Muscle layer of duodenum (tissue), 2 donors: ENCODE data around the gene ETV4.
A peak's percentile ranks its signal among the peaks of the same experiment; 100 is the strongest.
"Not testable (repeated sequence)": the region's sequence is repeated elsewhere in the genome, so short reads cannot be mapped to it uniquely, and the experiment has no call there.

Experiments
- H3K27ac ChIP-seq: one replicate; pipeline ENCODE4 v1.7.0; 2013; ENCODE audit warnings: mild to moderate bottlenecking, low read length
- H3K27me3 ChIP-seq: one replicate; pipeline ENCODE4 v1.7.0; 2013; ENCODE audit warnings: low read depth, mild to moderate bottlenecking, control low read depth, low read length
- H3K36me3 ChIP-seq, 2 donors: one replicate each; pipeline ENCODE4 v1.7.0; 2013; ENCODE audit warnings: low read length in 2 of 2, control low read depth in 1 of 2, mild to moderate bottlenecking in 1 of 2; ENCODE audit not compliant: insufficient read depth in 2 of 2, control insufficient read depth in 1 of 2
- H3K4me1 ChIP-seq, 2 donors: one replicate each; pipeline ENCODE4 v1.7.0; 2013; ENCODE audit warnings: low read length in 2 of 2, mild to moderate bottlenecking in 2 of 2, control low read depth in 1 of 2, moderate library complexity in 1 of 2; ENCODE audit not compliant: insufficient read depth in 2 of 2, control insufficient read depth in 1 of 2
- H3K4me3 ChIP-seq, 2 donors: one replicate each; pipeline ENCODE4 v1.7.0; 2013; ENCODE audit warnings: low read length in 2 of 2, low read depth in 1 of 2, mild to moderate bottlenecking in 1 of 2
- H3K9me3 ChIP-seq, 2 donors: one replicate each; pipeline ENCODE4 v1.7.0; 2013; ENCODE audit warnings: low read length in 2 of 2, control low read depth in 1 of 2, mild to moderate bottlenecking in 1 of 2; ENCODE audit not compliant: control insufficient read depth in 1 of 2
- donor health status: healthy.

ETV4 gene

DNA sequence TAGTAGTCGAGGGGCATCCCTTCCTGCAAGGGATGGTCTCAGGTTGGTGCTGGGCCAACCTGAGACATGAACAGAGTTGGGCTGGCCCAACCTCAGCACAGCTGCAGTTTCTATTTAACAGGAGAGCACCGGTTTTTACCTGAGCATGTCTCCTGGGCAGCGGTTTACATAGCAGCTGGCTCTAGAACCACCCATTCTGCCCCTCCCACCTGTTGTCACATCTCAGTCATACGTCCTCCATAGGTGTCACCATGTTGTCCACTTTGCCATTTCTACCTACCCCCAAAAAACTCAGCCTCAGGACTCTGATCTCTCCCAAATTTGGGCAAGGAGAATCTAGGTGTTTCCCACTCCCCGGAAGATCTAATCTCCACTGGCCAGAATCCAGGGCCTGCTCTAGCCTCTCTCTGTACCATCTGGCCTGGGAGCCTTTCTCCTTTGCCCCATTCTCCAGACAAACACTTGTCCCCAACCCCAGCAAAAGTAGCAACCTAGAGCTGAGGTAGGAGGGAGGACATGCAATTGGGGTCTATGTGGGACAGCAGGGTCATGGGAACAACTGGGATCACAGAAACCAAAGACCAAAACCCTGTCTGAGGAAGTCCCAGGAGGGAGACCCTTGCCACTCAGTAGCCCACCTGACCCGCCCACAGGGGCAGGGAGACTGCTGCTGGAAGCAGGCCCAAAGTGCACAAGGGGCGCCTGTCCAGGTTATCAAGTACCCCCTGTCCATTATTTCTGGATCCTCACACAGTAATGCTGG, 19.1 kb downstream of the ETV4 start:
- no peaks in the 10 kb centered on the region for H3K27me3 ChIP-seq
- H3K4me1 ChIP-seq = peaks cover 9 to 20% of the 10 kb centered on the region in 2 donors
- peaks cover 40 to 44% of the 10 kb centered on the region in 2 donors for H3K36me3 ChIP-seq
- H3K27ac ChIP-seq = no peak overlapping the region
- no peak overlapping the region for H3K4me3 ChIP-seq
- no peaks in the 10 kb centered on the region for H3K9me3 ChIP-seq

DNA sequence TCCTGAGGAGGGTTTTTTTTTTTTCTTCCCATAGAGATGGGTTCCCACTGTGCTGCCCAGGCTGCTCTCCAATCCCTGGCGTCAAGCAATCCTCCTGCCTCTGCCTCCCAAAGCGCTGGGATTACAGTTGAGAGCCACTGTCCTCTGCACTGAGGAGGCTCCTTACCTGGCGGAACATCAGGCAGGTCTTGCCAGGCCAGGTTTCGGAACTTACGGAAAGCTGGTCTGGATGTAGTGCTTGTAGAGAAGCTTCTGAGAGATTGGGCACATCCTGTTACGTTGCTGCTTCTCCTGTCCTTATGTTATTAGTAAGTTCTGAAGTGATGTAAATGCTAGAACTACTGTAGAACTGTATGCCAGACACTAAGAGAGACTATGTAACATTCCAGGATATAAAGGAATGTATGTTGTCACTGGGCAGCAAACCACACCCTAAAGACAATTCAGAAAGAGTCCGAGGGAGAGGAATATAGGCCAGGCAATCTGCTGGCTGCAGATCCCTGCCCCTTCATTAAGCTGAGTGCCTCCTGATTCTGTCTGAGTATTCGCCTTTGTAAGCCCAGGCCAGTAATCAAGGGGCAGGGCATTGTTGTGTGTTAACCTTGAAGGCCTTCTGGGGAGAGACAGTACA, 21.1 kb downstream of the ETV4 start:
- H3K4me1 ChIP-seq = peaks cover 0 to 9% of the 10 kb centered on the region in 2 donors
- no peak overlapping the region for H3K27ac ChIP-seq
- no peaks in the 10 kb centered on the region for H3K27me3 ChIP-seq
- no peaks in the 10 kb centered on the region for H3K9me3 ChIP-seq
- H3K36me3 ChIP-seq = peaks cover 59 to 64% of the 10 kb centered on the region in 2 donors
- no peak overlapping the region for H3K4me3 ChIP-seq

GRCh38 chr17:43521389-43521788, 24.8 kb downstream of the ETV4 start:
- Histone ChIP-seq H3K36me3 (peaks cover 79 to 87% of the 10 kb centered on the region in 2 donors), H3K4me1 (peaks cover 0 to 5% of the 10 kb centered on the region in 2 donors), H3K9me3 (no peaks in the 10 kb centered on the region), H3K27ac (no peak overlapping the region), H3K4me3 (no peak overlapping the region), H3K27me3 (no peaks in the 10 kb centered on the region)

- Histone ChIP-seq H3K4me1 (no peaks in the 10 kb centered on the region), H3K27ac (no peak overlapping the region), H3K4me3 (no peak overlapping the region), H3K9me3 (no peaks in the 10 kb centered on the region), H3K36me3 (peaks cover 64 to 73% of the 10 kb centered on the region in 2 donors), H3K27me3 (no peaks in the 10 kb centered on the region)
Measured at GRCh38 chr17:43517615-43518386, 28.3 kb downstream of the ETV4 start.

GRCh38 chr17:43517161-43517560, 29.0 kb downstream of the ETV4 start:
- H3K27ac ChIP-seq = no peak overlapping the region
- no peaks in the 10 kb centered on the region for H3K4me1 ChIP-seq
- H3K9me3 ChIP-seq = no peaks in the 10 kb centered on the region
- no peaks in the 10 kb centered on the region for H3K27me3 ChIP-seq
- peaks cover 68 to 73% of the 10 kb centered on the region in 2 donors for H3K36me3 ChIP-seq
- H3K4me3 ChIP-seq = no peak overlapping the region

DNA sequence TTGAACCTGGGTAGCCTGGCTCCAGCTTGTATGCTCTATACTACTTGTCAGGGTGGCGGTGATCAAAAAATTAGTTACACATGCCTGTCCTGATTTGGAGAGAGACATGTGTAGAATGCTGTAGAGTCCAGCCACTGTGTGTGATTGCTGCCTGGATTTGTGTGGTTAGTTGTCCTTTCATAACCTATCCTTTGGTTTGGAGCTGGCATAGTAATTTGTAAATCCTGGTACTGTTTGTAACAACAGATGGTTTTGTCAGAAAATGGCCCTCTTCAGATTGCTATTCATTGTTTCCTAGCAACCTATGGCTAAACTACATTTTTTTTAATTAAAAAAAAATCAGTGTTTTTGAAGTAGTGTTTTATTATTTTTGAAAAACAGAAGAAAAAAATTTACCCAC, 30.5 kb downstream of the ETV4 start:
- no peaks in the 10 kb centered on the region for H3K9me3 ChIP-seq
- H3K36me3 ChIP-seq = peaks cover 55 to 58% of the 10 kb centered on the region in 2 donors
- no peak overlapping the region for H3K4me3 ChIP-seq
- no peak overlapping the region for H3K27ac ChIP-seq
- H3K27me3 ChIP-seq = no peaks in the 10 kb centered on the region
- H3K4me1 ChIP-seq = no peaks in the 10 kb centered on the region

DNA sequence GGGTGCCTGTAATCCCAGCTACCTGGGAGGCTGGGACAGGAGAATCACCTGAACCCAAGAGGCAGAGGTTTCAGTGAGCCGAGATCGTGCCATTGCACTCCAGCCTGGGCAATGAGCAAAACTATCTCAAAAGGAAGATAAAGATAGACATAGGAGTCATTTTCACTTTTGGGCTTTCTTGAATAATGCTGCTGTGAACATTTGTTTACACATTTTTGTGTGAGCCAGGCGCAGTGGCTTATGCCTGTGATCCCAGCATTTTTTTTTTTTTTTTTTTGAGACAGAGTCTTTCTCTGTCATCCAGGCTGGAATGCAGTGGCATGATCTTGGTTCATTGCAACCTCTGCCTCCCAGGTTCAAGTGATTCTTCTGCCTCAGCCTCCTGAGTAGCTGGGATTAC, 34.9 kb downstream of the ETV4 start:
- H3K4me3 ChIP-seq, H3K27ac ChIP-seq, H3K4me1 ChIP-seq, H3K27me3 ChIP-seq, H3K9me3 ChIP-seq: not testable (repeated sequence)
- peaks cover 50 to 54% of the 10 kb centered on the region in 2 donors for H3K36me3 ChIP-seq

- H3K27ac ChIP-seq, H3K4me3 ChIP-seq, H3K4me1 ChIP-seq, H3K9me3 ChIP-seq, H3K27me3 ChIP-seq: not testable (repeated sequence)
- H3K36me3 ChIP-seq = peaks cover 49 to 66% of the 10 kb centered on the region in 2 donors
Measured at GRCh38 chr17:43509440-43509839, 36.7 kb downstream of the ETV4 start.

DNA sequence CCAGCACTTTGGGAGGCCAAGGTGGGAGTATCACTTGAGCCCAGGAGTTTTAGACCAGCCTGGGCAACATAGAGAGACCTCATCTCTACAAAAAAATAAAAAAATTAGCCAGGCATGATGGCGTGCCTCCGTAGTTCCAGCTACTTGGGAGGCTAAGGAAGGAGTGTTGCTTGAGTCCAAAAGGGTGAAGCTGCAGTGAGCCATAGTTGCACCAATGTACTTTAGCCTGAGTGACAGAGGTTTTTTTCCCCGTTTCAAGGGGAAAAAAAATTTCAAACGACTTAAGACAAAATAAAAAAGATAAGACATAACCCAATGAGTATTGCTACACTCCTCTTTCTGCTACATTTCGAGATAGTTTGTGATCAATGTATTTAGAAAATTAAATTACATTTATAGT, 55.5 kb downstream of the ETV4 start:
- no peak overlapping the region for H3K4me3 ChIP-seq
- H3K27ac ChIP-seq = no peak overlapping the region
- H3K27me3 ChIP-seq = no peaks in the 10 kb centered on the region
- H3K36me3 ChIP-seq = peaks cover 37 to 43% of the 10 kb centered on the region in 2 donors
- H3K4me1 ChIP-seq = peaks cover under 1 to 11% of the 10 kb centered on the region in 2 donors
- H3K9me3 ChIP-seq = no peaks in the 10 kb centered on the region

GRCh38 chr17:43483674-43484551, 62.2 kb downstream of the ETV4 start, which contains the start of gene DHX8:
DHX8 (plus strand) TSS chr17:43483975; CDS start chr17:43484038, 63 bp downstream.
- Histone ChIP-seq H3K4me3 (peak within 1 kb of the TSS; percentile 79 to 100), H3K27me3 (no peaks in the 10 kb centered on the region), H3K9me3 (no peaks in the 10 kb centered on the region), H3K27ac (peak within 1 kb of the TSS; percentile 93), H3K4me1 (peaks cover 15 to 28% of the 10 kb centered on the region in 2 donors), H3K36me3 (no peaks in the 10 kb centered on the region)
